SKM-1 (cell line): ENCODE results near the gene ECHS1.
"Not testable (repeated sequence)": the region's sequence is repeated elsewhere in the genome, so short reads cannot be mapped to it uniquely, and the experiment has no call there.

Source experiments
- DNase-seq: peaks from one replicate; lab custom pipeline; 2025; ENCODE audit not compliant: unreplicated experiment; lab: John Stamatoyannopoulos, UW

Gene ECHS1

DNA sequence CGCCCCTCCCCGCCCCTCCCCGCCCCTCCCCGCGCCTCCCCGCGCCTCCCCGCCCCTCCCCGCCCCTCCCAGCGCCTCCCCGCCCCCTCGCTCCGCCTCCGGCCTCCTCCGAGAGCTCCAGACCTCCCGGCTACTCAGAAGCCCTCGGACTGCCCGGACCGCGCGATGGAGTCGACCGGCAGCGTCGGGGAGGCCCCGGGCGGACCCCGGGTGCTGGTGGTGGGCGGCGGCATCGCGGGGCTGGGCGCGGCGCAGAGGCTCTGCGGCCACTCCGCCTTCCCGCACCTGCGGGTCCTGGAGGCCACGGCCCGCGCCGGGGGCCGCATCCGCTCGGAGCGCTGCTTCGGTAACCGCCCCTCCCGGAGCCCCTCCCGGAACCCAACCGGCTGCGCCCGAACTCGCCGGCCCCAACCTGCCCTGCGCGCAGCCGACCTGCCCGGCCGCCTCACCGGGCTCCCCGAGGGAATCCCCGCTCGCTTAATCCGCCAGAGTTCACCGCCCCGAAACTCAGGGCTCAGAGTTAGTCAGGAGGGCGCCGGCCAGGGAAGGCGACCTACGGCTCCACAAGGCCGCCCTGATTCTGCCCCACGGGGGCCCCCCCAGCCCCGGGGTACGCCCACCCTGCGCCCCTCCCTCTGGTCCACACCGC, 6.1 kb upstream of the ECHS1 start, which contains the start of gene PAOX:
PAOX (plus strand) TSS at position 111 of the 649 bp plus-strand sequence; CDS start at position 166, 55 bp downstream.
- DNase-seq: no peak

DNA sequence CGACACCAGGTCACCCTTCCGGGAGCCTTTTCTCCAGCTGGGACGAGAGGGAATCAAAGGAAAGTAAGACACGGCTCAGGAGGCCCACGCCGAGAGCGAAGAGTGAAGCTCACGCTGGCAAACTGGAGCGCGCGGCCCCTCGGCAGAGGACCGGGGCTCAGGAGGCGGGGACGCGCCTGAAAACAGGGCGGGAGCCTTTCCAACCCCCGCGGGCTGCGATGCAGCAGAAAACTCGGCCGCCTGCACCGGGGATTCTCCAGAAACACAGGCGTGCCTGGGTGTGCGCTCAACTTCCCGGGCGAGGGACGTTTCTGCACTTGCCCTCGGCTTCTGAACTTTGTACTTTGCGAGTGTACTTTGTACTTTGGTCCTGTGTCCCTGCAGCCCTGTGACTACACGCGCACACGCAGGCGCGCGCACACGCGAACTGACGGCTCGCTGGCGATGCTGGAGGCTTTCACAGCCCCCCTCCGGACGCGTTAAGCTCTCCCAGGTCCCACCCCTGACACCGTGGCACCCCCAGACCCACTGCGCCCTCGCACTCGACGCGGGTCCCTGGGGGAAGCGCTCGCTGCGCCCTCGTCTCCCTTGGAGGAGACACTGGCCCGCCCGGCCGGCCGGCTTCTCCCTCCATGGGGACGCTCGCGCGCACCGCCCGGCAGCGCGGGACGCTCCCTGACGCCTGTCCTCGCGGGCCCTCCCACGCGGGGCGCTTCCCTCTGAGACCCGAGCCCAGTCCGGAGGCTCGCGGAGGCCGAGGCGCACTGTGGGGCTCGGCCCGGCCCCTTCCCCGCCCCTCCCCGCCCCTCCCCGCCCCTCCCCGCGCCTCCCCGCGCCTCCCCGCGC, 5.3 kb upstream of the ECHS1 start:
- DNase-seq: no peak

DNA sequence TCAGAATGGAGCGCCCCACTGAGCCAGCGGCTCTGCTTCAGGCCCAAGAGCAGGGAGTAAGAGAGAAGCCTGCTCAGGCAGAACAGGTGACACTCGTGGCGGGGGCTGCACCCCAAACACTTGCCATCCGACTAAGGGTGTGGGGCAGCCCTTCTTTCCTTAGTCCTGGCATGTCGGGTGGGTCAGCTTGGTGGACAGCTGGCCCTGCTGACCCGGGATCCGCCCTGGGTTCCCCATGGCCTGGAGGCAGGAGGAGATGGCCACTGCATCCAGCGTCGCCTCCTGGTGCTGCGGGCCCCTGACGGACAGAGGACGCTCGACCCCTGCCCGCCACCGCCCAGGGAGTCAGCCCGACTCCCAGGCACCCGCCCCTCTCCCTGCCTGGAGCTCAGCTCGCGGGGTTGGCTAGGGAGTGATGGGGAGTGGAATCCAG, 4.7 kb upstream of the ECHS1 start:
- DNase-seq: no peak

DNA sequence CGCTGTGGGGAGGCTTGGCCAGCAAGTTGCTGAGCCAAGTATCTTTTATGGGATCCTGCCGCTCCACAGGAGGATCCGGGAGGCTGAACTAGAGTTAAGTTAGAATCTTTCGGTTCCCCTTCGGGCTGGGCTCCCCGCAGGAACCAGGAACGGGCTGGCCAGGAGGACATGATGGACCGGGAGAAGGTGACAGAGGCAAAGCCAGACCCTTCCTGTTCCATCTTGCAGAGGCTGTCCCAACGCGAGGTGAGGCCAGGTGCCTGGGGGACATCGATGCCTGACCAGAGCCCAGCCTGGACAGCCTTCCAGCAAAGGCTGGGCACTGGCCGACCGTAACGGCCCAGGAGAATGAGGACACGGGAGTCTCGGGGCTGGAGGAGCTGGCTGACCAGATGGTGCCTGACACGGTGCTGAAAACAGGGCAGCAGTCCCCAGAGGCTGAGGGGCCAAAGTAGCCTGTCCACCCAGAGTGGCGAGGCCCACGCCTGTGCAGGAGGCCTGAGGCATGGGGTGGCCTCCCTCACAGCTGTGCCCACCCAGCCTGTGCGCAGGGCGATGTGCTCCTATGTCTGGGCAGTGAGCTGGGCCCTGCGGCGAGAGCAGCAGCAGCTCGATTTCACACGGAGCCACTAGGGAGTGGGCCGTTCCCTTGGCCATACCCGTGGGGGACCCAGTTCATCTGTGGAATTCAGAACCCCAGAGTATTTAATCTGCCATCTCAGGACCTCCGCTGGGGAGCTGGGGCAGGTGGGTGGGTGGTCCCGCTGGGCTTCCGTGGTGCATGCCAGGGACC, 4.1 kb upstream of the ECHS1 start:
- no peak for DNase-seq

DNA sequence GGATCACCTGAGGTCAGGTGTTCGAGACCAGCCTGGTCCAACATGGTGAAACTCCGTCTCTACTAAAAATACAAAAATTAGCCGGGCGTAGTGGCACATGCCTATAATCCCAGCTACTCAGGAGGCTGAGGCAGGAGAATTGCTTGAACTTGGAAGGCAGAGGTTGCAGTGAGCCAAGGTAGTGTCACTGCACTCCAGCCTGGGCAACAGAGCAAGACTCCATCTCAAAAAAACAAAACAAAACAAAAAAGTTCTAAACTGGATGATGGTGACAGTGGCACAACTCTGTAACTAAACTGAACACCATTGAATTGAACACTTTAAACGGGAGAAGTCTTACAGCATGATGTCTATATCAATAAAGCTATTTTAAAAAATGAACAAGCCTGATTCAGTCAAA, 3.0 kb upstream of the ECHS1 start:
- DNase-seq: not testable (repeated sequence)

DNA sequence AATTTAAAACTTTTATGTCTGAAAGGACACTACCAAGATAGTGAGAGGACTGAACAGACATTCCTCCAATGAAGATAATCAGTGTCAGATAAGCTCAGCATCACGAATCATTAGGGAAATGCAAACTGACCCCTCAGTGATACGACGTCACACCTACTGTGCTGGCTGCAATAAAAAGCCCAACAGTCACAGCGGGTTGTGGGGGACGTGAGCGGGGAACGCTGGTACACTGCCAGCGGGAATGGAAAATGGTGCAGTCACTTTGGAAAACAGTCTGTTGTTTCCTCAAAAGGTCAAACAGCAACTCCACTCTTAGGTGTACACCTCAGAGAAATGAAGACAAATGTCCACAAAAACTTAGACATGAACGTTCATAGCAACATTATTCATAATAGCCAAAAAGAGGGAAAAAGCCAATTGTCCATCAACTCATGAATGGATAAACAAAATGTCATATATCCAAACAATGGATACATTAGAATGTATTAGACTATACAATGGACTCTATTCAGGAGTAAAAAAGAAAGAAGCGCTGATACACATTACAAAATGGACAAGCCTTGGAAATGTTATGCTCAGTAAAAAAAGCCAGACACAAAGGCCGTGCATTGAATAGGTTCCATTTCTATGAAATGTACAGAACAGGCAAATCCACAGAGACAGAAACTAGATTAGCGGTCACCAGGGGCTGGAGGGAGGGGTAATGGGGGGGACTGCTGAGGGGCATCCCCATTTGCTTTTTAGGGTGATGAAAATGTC, 2.4 kb upstream of the ECHS1 start:
- no peak for DNase-seq

DNA sequence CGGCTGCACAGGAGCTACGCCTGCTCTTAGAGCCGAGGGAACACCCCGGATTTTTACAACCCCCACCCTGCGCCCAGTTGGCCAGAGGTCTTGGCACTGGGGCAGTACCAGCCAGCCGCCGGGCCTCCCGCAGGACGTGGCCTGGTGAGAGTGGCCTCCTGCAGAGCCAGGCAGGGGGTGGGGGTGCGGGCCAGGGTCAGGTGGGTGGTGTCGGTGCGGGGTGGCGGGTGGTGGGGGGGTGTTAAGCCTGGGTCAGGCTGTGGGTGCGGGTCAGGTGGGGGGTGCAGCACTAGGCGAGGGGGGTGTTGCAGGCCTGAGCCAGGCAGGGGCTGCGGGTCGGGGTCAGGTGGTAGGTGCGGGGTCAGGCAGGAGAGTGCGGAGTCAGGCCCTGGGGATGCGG, 647 bp downstream of the ECHS1 start:
- DNase-seq: no peak

DNA sequence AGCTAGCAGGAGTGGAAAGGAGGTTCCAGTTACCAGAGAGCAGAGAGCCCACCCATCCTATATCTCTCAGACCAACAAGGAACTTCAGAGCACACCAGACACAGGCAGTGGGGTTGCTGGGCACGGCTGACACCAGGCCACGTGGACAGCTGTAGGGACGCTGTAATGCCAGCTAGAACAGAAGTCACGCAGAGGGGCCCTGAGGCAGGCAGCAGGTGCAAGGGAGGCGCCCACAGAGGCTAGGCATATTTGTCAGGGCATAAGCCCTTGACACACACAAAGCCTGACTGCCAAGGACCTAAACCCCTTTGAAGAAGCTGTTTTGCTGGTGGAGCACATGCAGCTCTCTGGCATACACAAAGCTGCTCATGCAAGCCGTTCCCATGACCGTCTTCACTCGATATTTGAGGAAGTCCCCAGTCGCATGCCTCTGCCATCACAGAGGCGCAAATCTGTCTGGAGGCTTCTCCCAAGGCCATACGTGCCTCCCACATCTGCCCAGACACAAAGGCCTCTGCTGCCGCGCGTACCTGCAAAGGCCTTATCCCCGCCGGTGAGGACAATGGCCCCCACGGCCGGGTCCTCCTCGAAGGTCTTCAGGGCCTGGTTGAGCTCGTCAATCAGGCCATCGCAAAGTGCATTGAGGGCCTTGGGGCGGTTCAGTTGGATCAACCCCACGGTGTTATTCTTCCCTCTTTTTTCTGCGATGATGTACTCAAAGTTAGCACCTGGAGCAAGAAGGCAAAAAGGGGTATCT, 2.9 kb downstream of the ECHS1 start:
- DNase-seq: no peak

DNA sequence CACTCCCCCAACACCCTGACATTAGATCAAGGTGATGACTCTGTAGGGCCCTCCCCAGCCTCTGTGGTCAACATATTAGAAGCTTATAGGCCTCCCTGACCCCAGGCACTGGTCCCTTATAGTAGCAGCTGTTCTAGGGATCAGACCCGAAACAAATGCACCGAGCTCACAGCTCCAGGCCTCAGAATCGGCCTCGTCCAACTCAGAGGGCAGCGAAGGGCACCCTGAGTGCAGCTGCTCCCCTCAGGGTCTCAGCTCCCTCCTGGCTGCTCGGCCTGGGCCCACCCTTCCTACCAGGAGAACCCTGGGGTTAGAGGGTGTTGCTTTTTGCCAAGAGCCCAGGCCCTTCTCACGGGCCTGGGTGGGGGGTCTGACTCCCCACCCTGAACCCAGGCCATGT, 5.0 kb downstream of the ECHS1 start:
- no peak for DNase-seq

DNA sequence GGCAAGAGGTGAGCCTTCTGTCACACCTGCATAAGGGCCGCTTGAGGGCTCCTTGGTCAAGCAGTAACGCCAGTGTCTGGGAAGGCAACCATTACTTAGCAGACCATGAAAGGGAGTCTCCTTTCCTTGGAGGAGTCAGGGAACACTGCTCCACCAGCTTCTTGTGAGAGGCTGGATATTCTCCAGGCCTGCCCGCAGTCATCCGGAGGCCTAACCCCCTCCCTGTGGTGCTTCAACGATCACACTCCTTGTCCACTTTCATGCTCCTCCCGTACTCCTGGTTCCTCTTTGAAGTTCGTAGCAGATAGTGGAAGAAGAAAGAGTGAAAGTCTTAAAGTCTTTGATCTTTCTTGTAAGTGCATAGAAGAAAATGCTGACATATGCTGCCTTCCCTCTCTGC, 5.7 kb downstream of the ECHS1 start:
- DNase-seq: not testable (repeated sequence)

DNA sequence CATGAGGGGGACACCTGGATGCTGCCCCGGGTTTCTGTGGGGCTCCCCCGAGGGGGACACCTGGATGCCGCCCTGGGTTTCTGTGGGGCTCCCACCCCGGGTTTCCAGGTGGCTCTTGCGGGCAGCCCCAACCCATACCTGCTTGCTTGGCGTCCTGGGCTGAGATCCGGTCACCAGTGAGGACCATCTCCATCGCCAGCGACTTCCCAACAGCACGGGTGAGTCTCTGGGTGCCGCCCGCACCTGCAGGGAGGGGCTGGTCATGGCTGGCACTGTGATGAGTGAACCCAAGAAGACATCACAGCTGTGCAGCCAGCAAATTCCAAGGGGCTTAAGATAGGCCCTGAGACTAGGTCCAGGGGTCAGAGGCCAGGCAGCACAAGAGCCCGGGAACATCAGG, 6.4 kb downstream of the ECHS1 start:
- DNase-seq: no peak

DNA sequence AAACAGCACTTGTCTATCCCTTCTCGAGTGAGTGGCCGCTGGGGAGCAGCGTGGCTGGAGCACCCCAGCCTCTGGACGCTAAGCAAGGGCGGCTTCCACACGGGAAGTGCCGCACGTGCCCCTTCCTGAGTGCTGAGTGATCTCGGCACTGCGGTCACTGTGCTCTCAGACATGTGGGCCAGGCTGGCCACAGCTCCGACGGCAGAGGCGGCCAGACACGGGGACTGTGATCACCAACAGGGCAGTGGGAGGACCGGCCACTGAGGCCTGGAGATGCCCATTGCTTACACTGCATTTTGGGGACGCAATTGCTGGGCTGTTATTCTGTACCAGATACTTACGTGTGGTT, 7.0 kb downstream of the ECHS1 start:
- DNase-seq: no peak

DNA sequence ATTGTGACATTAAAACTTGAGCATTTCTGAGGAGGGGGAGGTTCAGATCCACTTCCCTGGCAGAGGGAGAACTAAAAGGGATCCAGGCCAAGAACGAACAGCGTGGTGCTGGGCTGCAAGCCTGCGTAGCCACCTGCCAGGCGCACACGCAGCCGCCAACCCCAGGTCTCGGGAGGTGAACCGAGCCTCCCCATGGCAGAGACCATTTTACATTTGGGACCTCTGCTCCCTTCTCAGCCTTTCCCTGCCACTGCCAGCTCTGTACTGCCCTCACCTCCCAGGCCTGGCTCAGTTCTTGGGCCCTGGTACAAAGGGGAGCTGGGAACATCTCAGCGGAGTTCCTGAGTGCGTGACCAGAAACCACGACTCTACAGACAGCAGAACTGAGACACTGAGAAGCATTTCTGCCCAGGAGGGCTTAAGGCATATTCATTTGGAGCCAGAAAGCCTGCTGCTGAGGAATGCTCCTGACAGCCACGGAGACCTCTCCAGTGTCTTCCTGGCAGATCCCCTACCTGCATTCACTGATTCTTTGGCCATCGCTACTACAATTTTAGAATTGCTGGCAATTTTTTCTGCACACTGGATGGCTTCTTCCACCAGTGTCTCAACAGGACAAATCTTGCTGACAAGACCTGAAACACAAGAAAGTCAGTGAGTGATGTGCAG, 7.6 kb downstream of the ECHS1 start:
- DNase-seq: no peak

DNA sequence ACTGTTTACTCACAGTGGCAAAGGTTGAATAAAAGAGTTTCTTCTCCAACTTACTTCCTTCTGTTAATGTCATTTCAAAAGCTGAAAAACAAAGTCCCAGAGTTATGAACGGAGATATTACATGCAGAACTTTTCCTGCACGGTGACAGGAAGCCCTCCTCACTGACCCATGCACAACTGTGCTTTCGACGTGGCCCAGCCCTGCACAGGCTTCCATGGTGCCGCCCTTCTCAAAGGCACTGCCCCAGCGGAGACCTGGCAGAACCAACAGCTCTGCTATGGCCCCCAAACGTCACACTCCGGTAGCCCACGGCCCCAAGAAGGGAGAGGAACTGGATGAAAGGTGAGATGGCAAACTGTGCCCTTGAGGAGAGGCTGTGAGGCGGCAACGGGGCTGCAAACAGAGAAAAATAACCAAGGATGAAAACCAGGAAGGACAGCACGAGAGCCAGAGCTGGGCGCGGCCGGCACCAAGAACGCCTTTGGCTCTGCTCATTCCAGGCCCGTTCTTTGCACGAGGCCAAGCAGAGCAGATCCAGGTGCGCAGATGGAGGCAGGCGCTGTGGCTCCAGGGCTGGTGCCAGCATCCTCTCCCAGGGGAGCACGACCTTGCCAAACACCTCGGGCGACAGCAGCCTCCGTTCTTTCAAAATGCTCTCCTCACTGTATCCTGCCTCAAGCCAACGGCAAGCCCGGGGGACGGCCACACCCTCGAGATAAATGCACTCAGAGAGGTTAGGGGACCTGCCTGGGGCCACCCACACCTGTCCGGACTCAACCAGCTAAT, 8.3 kb downstream of the ECHS1 start:
- DNase-seq: no peak

DNA sequence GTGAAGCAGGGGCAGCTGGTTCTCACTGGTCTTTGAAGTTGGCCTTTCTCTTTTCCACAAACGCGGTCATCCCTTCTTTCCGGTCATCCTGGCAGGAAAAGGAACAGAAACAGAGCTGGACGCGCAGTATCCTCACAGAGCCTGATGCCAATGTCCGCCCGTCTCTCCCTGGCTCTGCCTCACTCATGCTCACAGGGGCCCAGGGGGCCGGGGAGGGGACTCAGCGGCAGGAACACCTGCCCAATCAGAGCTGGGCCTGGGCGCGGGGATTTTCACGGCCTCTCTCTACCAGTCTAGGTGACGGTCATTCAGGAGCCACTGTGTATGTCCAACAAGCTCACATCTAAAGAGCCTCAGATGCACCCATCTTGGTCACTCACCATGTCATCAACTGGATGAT, 10.3 kb downstream of the ECHS1 start:
- no peak for DNase-seq

DNA sequence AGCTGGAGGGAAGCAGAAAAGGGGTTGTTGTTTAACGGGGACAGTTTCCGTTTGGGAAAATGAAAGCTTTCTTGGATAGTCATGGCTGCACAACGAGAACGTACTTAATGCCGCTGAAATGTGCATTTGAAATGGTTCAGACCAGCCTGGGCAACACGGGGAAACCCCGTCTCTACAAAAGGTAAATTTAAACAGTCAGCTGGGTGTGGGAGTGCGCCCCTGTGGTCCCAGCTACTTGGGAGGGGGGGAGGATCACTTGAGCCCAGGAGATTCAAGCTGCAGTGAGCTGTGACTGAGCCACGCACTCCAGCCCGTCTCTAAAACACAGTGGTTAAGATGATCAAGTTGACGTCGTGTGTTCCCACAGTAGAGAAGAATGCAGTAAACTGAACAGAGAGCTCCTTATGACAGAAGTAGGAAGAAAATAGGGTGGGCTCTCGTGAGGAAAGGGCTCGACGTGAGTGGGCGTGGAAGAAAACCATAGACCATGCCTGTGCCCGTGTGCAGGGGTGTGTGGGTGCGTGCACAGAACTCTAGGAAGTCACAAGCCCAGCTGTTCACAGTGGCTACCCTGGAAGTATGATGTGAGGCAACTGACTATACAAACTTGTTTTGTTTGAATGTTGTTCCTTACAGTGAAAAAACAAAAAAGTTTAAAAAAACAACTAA, 11.2 kb downstream of the ECHS1 start:
- DNase-seq: no peak

DNA sequence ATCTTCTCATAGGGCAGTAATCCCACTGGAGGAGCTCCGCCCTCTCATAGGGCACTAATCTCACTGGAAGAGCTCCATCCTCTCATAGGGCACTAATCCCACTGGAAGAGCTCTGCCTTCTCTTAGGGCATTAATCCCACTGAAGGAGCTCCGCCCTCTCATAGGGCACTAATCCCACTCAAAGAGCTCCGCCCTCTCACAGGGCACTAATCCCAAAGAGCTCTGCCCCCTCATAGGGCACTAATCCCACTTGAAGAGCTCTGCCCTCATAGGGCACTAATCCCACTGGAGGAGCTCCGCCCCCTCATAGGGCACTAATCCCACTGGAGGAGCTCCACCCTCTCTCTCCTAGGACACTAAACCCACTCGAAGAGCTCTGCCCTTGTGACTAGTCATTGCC, 11.9 kb downstream of the ECHS1 start:
- DNase-seq: no peak

DNA sequence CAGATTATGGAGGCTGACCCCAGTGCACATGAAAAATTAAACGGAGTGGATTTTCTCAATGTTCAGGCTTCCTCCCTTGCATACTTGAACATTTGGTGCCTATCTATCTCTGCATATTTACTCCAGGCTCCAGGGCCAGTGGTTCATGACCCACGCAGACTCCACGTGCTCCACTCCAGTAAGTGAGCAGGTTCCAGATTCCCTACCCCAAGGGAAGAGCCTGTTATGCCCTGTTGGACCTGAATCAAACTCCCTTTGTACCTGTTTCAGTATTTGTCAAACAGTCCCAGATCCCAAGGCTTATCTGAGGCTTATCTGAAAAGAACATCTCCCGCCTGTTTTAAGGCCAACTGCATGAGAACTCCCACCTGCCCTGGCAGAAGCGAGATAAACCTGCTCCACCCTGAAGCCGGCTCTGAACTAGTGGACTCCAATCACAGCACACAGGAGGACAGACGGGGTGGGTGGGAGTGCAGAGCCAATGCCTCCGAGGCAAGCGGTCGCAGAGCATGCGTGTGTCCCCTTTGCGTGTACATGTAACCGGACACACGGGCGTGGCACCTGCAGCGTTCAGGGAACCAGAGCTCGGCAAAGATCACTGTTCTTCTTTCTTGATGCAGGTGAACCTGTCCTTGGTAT, 13.1 kb downstream of the ECHS1 start:
- DNase-seq: no peak
